Mucosa of descending colon (tissue), 3 donors: ENCODE measurements around the gene ZNF414. TPM values are rescaled to one million over a fixed set of nuclear protein-coding genes. Genes with fewer than 3 reads are reported as not detected.

Source experiments
- ATAC-seq: fragments of 200-7000 bp; cut with Tn5 transposase; one replicate; pipeline ENCODE4 v1.9.1; 2020; ENCODE audit warnings: mild to moderate bottlenecking, moderate library complexity
- DNase-seq, 3 donors: peaks; one replicate each; pipeline ENCODE4 v3.0.0-alpha.2; 2020
- H3K36me3 ChIP-seq: fragments of 200-600 bp; one replicate; pipeline ENCODE4 v1.8.0; 2021; ENCODE audit warnings: low read depth, mild to moderate bottlenecking
- H3K4me1 ChIP-seq: fragments of 200-600 bp; one replicate; pipeline ENCODE4 v1.8.0; 2021; ENCODE audit warnings: low read depth, mild to moderate bottlenecking
- H3K4me3 ChIP-seq: fragments of 200-600 bp; one replicate; pipeline ENCODE4 v1.8.0; 2021; ENCODE audit warnings: mild to moderate bottlenecking
- H3K9me3 ChIP-seq: fragments of 200-600 bp; one replicate; pipeline ENCODE4 v1.8.0; 2021; ENCODE audit warnings: mild to moderate bottlenecking
- intact Hi-C, 2 donors: fragments of 100-400 bp; cut with DNase I in 1 of 2; cut with micrococcal nuclease in 1 of 2; formaldehyde crosslinking; loops; one replicate each; pipeline versions ENCODE4 v1.11.0 to v1.11.1; 2022; cut with DNase I, micrococcal nuclease
- total RNA-seq, 3 donors: library from RNA; stranded (reverse); fragmentation: NEBNext Ultra II Directional in 2 of 3; extraction: Animal tissue kit (Norgen Biotek cat#: 25700) in 2 of 3; gene quantifications; one replicate each; pipeline versions ENCODE4 v1.2.1 to v1.2.4, GENCODE V29; 2021 to 2023
- TF ChIP-seq, protein P1 (sequence below): fragments of 200-600 bp; IDR thresholded peaks from one replicate; pipeline ENCODE4 v1.8.0; 2022; ENCODE audit warnings: antibody characterized with exemption, mild to moderate bottlenecking
- donor health status: DM: no; HTN: no; CAD: no; lungs with moderate emphysema.
- donor health status: DM: no; HTN: no; CAD: no.
- donor health status: DM: no; HTN: yes; CAD: no.

Gene ZNF414
- total RNA-seq, 3 donors from 2014 or later = 22.2 to 22.7 (median 22.3) TPM

DNA sequence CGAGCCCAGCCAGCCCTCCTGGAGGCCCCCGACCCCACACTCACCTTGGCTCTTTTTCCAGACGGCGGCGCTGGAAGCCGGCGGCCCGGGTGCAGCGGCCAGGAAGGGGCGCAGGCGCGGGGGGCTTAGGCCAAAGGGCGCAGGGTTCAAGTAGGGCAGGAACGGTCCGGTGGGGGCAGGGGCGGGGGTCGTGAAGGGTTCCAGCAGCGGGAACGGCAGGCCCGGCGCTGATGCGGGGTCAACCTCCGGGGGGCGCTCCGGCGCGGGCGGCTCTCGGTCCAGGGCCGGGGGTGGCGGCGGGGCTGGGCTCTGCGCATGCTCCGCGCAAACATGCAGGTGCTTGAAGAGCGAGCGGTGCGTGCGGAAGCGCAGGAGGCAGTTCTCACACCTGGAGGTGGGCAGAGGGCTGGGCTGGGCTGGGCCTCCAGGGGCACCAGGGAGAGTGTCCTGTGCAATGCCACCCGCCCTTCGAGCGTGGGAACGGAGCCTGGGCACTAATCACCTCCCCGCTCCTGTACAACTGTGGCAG lies 2.3 kb downstream of the ZNF414 start:
- H3K36me3 ChIP-seq = no peaks in the 10 kb centered on the region
- ATAC-seq (no peak), DNase-seq (peak; percentile 40 to 71 (median 62))
- no peak overlapping the region for H3K4me3 ChIP-seq
- TF ChIP-seq, protein P1, sequence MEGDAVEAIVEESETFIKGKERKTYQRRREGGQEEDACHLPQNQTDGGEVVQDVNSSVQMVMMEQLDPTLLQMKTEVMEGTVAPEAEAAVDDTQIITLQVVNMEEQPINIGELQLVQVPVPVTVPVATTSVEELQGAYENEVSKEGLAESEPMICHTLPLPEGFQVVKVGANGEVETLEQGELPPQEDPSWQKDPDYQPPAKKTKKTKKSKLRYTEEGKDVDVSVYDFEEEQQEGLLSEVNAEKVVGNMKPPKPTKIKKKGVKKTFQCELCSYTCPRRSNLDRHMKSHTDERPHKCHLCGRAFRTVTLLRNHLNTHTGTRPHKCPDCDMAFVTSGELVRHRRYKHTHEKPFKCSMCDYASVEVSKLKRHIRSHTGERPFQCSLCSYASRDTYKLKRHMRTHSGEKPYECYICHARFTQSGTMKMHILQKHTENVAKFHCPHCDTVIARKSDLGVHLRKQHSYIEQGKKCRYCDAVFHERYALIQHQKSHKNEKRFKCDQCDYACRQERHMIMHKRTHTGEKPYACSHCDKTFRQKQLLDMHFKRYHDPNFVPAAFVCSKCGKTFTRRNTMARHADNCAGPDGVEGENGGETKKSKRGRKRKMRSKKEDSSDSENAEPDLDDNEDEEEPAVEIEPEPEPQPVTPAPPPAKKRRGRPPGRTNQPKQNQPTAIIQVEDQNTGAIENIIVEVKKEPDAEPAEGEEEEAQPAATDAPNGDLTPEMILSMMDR = no peak
- no peaks in the 10 kb centered on the region for H3K9me3 ChIP-seq
- intact Hi-C loops = no loop called here
- H3K4me1 ChIP-seq = peaks cover 13% of the 10 kb centered on the region

DNA sequence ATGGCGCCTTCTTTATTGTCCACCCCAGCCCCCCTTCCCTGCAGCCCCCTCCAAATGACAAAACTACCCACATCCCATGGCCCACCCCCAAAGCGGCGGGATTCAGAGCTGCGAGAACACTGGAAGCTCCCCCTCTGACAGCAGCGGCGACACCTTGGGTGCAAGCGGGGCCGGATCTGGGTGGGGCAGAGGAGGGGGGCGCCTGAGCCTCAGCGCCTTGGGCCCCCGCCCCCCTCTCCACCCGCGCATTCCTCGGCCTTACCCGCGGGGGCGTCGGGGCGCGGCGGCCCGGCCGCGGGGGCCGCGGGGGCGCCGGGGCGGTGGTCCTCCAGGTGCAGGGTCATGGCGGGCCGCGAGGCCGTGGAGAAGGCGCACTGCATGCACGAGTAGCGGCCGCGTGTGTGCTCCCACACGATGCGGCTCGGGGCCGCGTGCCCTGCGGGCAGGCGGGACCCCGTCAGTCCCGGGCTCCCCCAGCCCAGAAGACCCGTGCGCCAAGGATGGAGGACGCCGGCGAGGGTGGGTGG lies 3.3 kb downstream of the ZNF414 start:
- H3K36me3 ChIP-seq = no peaks in the 10 kb centered on the region
- intact Hi-C loops = no loop called here
- ATAC-seq (no peak), DNase-seq (no peak)
- no peaks in the 10 kb centered on the region for H3K9me3 ChIP-seq
- no peak overlapping the region for H3K4me3 ChIP-seq
- peaks cover 23% of the 10 kb centered on the region for H3K4me1 ChIP-seq
- TF ChIP-seq, protein P1 = no peak

DNA sequence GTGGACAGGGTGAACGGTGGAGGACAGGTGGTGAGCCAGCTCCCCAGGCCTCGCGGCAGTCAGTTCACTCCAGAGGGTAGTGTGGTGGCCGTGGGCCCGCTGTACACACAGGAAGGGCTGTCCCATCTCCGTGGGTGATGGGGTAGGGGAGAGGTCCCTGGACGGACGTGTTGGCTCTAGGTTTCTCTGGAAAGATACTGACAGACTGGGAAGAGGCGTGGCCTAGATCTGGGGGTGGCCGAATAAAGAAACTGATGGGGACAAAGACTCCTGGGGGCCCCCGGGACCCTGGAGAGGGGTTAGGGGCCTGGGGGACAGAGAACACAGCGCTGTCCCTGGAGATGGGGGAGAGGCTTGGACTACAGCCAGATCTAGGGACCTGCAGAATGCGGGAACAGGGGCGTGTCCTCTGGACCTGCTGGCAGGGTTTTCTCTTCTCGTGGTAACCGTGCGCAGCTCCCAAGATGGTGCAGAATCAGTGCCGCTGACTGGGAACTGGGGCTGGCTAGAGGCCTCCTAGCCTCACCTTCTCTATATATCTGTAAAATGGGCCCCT lies 7.5 kb downstream of the ZNF414 start:
- Histone ChIP-seq H3K36me3 (no peaks in the 10 kb centered on the region), H3K4me3 (no peak overlapping the region), H3K9me3 (no peaks in the 10 kb centered on the region), H3K4me1 (peaks cover 12% of the 10 kb centered on the region)
- intact Hi-C loops = loop anchor here in 1 of 2 donors (10.0 kb wide), 1 partner anchor 152 kb away; no protein-coding TSS in a partner anchor
- peak; percentile 42 for ATAC-seq
- DNase-seq = no peak
- TF ChIP-seq, protein P1 = no peak

DNA sequence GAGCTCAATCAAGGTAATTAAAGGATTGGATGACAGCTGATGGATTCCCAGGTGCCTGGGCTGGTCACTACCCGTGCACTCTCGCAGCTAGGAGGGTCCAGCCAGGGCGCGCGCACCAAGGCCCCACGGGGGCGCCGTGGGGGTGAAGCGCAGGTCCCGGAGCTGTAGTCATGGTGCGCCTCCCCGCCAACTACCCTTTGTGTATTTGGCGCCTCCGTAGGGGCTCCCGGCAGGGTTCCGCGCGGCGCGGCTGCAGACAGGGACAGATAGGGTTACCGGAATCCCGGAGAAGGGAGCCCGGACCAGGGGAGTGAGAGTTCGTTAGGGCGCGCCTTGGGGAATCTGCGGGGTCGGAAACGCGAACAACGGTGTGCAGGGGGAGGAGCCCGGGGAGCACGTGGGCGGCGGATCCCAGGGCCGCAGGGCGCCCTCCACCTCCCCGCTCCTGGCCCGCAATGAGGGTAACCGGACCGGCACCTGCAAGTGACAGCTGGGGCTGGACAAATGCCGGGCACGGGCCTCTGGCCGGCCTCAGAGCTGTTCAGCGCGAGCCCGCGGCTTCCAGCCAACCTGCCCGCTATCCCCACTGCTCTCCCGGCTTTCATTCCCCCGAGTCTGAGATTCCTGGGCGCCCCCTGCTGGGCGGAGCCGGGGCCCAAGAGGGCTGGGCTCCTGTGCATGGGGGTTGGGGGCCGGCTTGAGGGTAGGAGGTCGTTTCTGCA lies 8.1 kb downstream of the ZNF414 start:
- Histone ChIP-seq H3K9me3 (no peaks in the 10 kb centered on the region), H3K4me1 (peaks cover 12% of the 10 kb centered on the region), H3K4me3 (no peak overlapping the region), H3K36me3 (no peaks in the 10 kb centered on the region)
- peak; percentile 79 to 87 (median 87) for DNase-seq
- peak; percentile 83 for ATAC-seq
- TF ChIP-seq, protein P1 = peak; percentile 75
- intact Hi-C loops = loop anchor here in 1 of 2 donors (10.0 kb wide), 1 partner anchor 151 kb away; no protein-coding TSS in a partner anchor

DNA sequence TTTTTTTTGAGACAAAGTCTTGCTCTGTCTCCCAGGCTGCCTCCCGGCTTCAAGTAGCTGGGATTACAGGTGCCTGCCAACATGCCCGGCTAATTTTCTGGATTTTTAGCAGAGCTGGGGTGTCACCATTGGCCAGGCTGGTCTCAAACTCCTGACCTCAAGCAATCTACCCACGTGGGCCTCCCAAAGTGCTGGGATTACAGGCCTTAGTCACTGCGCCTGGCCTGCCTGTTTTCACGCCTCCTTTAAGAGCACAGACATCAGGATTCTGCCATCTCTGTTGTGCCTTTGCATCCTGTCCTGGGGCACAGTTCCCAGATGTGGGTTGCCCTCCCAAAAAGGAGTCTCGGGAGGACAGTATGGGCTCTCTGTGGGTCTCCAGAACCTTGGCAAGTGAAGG lies 9.0 kb downstream of the ZNF414 start:
- Histone ChIP-seq H3K9me3 (no peaks in the 10 kb centered on the region), H3K36me3 (no peaks in the 10 kb centered on the region), H3K4me1 (peaks cover 12% of the 10 kb centered on the region), H3K4me3 (no peak overlapping the region)
- DNase-seq (no peak), ATAC-seq (no peak)
- TF ChIP-seq, protein P1 = no peak
- intact Hi-C loops = loop anchor here in 1 of 2 donors (10.0 kb wide), 1 partner anchor 150 kb away; no protein-coding TSS in a partner anchor
